Skeletal muscle satellite cell (primary cell): Measurements from ENCODE around the gene LSM5.
"Not testable (repeated sequence)": the region's sequence is repeated elsewhere in the genome, so short reads cannot be mapped to it uniquely, and the experiment has no call there.

ENCODE experiments used
- H3K27me3 ChIP-seq: 2 replicates; pipeline ENCODE4 v1.7.0; 2013; ENCODE audit warnings: low read length; ENCODE audit not compliant: control insufficient read depth, insufficient read depth
- H3K36me3 ChIP-seq: 2 replicates; pipeline ENCODE4 v1.7.0; 2013; ENCODE audit warnings: mild to moderate bottlenecking, control low read depth, low read length; ENCODE audit not compliant: insufficient read depth
- H3K4me1 ChIP-seq: 2 replicates; pipeline ENCODE4 v1.7.0; 2013; ENCODE audit warnings: low read length; ENCODE audit not compliant: control insufficient read depth, insufficient read depth
- H3K4me2 ChIP-seq: 2 replicates; pipeline ENCODE4 v1.7.0; 2013; ENCODE audit warnings: mild to moderate bottlenecking, low read length
- H3K4me3 ChIP-seq: 2 replicates; pipeline ENCODE4 v1.7.0; 2013; ENCODE audit warnings: low read length
- H3K9ac ChIP-seq: 2 replicates; pipeline ENCODE4 v1.7.0; 2013; ENCODE audit warnings: mild to moderate bottlenecking, low read depth, low read length, moderate library complexity
- H3K9me3 ChIP-seq: replicated peaks from 2 replicates; pipeline ENCODE4 v1.7.0; 2013; ENCODE audit warnings: mild to moderate bottlenecking, control low read depth, low read length

LSM5 gene

GRCh38 chr7:32477649-32477980, 12.6 kb downstream of the LSM5 start:
- H3K4me2 ChIP-seq, result no peak overlapping the region
- no peaks in the 10 kb centered on the region for H3K9me3 ChIP-seq
- no peaks in the 10 kb centered on the region for H3K36me3 ChIP-seq
- H3K27me3 ChIP-seq, result peaks cover 3% of the 10 kb centered on the region
- no peak overlapping the region for H3K9ac ChIP-seq
- no peaks in the 10 kb centered on the region for H3K4me1 ChIP-seq
- no peak overlapping the region for H3K4me3 ChIP-seq

GRCh38 chr7:32476816-32477648, 13.1 kb downstream of the LSM5 start:
- Histone ChIP-seq H3K36me3 (no peaks in the 10 kb centered on the region), H3K9me3 (no peaks in the 10 kb centered on the region), H3K4me1 (no peaks in the 10 kb centered on the region), H3K4me3 (no peak overlapping the region), H3K27me3 (peaks cover 3% of the 10 kb centered on the region), H3K4me2 (no peak overlapping the region), H3K9ac (no peak overlapping the region)

- no peak overlapping the region for H3K9ac ChIP-seq
- H3K27me3 ChIP-seq, result peaks cover 1% of the 10 kb centered on the region
- no peaks in the 10 kb centered on the region for H3K36me3 ChIP-seq
- H3K9me3 ChIP-seq, result no peaks in the 10 kb centered on the region
- H3K4me3 ChIP-seq, result no peak overlapping the region
- no peak overlapping the region for H3K4me2 ChIP-seq
- H3K4me1 ChIP-seq, result no peaks in the 10 kb centered on the region
These were observed 16.2 kb downstream of the LSM5 start for GRCh38 chr7:32474008-32474407.

- Histone ChIP-seq H3K4me2 (no peak overlapping the region), H3K27me3 (no peaks in the 10 kb centered on the region), H3K36me3 (no peaks in the 10 kb centered on the region), H3K9me3 (no peaks in the 10 kb centered on the region), H3K4me1 (no peaks in the 10 kb centered on the region), H3K9ac (no peak overlapping the region), H3K4me3 (no peak overlapping the region)
These were observed 18.2 kb downstream of the LSM5 start for GRCh38 chr7:32472015-32472414.

GRCh38 chr7:32470871-32471270, 19.3 kb downstream of the LSM5 start:
- no peaks in the 10 kb centered on the region for H3K9me3 ChIP-seq

GRCh38 chr7:32470004-32470403, 20.2 kb downstream of the LSM5 start:
- not testable (repeated sequence) for H3K9ac ChIP-seq, H3K27me3 ChIP-seq, H3K4me3 ChIP-seq, H3K4me1 ChIP-seq, H3K4me2 ChIP-seq, H3K36me3 ChIP-seq, H3K9me3 ChIP-seq

More at GRCh38 chr7:32470871-32471270, 19.3 kb downstream of the LSM5 start:
- Histone ChIP-seq H3K4me3 (no peak overlapping the region), H3K9ac (no peak overlapping the region), H3K4me1 (no peaks in the 10 kb centered on the region), H3K4me2 (no peak overlapping the region), H3K27me3 (no peaks in the 10 kb centered on the region), H3K36me3 (no peaks in the 10 kb centered on the region)

- H3K4me1 ChIP-seq, H3K4me3 ChIP-seq, H3K9ac ChIP-seq, H3K9me3 ChIP-seq, H3K27me3 ChIP-seq, H3K4me2 ChIP-seq, H3K36me3 ChIP-seq: not testable (repeated sequence)
These were observed 25.4 kb downstream of the LSM5 start for GRCh38 chr7:32464641-32465416.

- H3K4me2 ChIP-seq, result no peak overlapping the region
- H3K9me3 ChIP-seq, result no peaks in the 10 kb centered on the region
- H3K4me1 ChIP-seq, result no peaks in the 10 kb centered on the region
- no peak overlapping the region for H3K9ac ChIP-seq
- no peaks in the 10 kb centered on the region for H3K36me3 ChIP-seq
- no peak overlapping the region for H3K4me3 ChIP-seq
- peaks cover 4% of the 10 kb centered on the region for H3K27me3 ChIP-seq
These were observed 27.2 kb downstream of the LSM5 start for GRCh38 chr7:32462977-32463376.

- no peak overlapping the region for H3K4me2 ChIP-seq
- H3K36me3 ChIP-seq, result no peaks in the 10 kb centered on the region
- H3K9me3 ChIP-seq, result no peaks in the 10 kb centered on the region
- no peak overlapping the region for H3K4me3 ChIP-seq
- no peaks in the 10 kb centered on the region for H3K4me1 ChIP-seq
- H3K9ac ChIP-seq, result no peak overlapping the region
- peaks cover 4% of the 10 kb centered on the region for H3K27me3 ChIP-seq
These were observed 27.7 kb downstream of the LSM5 start for GRCh38 chr7:32462451-32462850.

GRCh38 chr7:32461484-32461883, 28.7 kb downstream of the LSM5 start:
- Histone ChIP-seq H3K4me1 (no peaks in the 10 kb centered on the region), H3K9me3 (no peaks in the 10 kb centered on the region), H3K27me3 (peaks cover 4% of the 10 kb centered on the region), H3K4me3 (no peak overlapping the region), H3K4me2 (no peak overlapping the region), H3K36me3 (no peaks in the 10 kb centered on the region), H3K9ac (no peak overlapping the region)

GRCh38 chr7:32459788-32460187, 30.4 kb downstream of the LSM5 start:
- H3K9me3 ChIP-seq, result no peaks in the 10 kb centered on the region
- H3K27me3 ChIP-seq, result peaks cover 4% of the 10 kb centered on the region

GRCh38 chr7:32458025-32458424, 32.2 kb downstream of the LSM5 start:
- Histone ChIP-seq H3K9ac (no peak overlapping the region), H3K36me3 (no peaks in the 10 kb centered on the region), H3K4me3 (no peak overlapping the region), H3K4me2 (no peak overlapping the region), H3K4me1 (no peaks in the 10 kb centered on the region), H3K9me3 (no peaks in the 10 kb centered on the region), H3K27me3 (peaks cover 4% of the 10 kb centered on the region)

More at GRCh38 chr7:32459788-32460187, 30.4 kb downstream of the LSM5 start:
- Histone ChIP-seq H3K4me2 (no peak overlapping the region), H3K4me1 (no peaks in the 10 kb centered on the region), H3K4me3 (no peak overlapping the region), H3K36me3 (no peaks in the 10 kb centered on the region), H3K9ac (no peak overlapping the region)
